ENCODE data around the gene TNC.
A peak's percentile ranks its signal among the peaks of the same experiment; 100 is the strongest.
"Not testable (repeated sequence)": the region's sequence is repeated elsewhere in the genome, so short reads cannot be mapped to it uniquely, and the experiment has no call there.

Gene TNC

DNA sequence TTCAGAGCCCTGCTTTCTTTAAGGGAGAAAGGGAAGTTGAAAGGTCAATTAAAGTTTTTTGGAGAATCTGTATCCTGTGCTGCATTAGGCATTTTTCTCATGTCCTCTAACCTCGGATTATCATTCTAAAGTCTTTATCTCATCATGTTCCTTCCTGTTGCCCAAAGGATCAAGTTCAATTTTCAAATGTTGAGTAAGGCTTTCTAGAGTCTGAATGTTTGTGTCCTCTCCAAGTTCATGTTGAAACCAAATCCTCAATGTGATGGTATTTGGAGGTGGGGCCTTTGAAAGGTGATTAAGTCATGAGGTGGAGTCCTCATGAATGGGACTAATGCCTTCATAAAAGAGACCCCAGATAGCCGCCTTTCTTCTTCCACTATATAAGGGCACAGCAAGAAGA, 20.2 kb upstream of the TNC start:
- DNase-seq (ENCODE audit: insufficient read length, low spot score) (no peak), FAIRE-seq (no peak)
- TF ChIP-seq POLR2AphosphoS5 (IDR thresholded peaks at IDR 0.05; ENCODE audit: low read depth, low read length) (no peak), POLR2A (IDR thresholded peaks at IDR 0.05; ENCODE audit: low read depth, low read length) (no peak), PAX5 (IDR thresholded peaks at IDR 0.05; ENCODE audit: insufficient read depth, low read length, severe bottlenecking) (no peak)

DNA sequence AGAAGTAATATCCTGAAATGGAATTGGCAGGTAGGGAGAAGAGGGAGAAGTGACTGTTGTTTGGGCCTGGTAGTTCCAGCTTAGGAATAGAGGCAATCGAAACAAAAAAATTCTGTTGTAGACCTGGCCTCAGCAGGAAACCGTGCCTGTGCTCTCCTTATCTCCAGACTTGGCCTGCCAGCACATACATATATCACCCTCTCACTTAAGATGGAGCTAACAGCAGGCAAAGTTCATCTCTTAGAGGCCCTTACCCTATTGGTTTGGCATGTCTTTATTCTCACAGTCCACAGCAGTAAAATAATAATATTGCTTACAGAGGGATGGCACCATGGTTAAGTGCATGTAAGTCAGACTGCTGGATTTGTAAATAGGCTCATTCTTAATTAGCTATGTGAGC, 19.6 kb upstream of the TNC start:
- no peak for DNase-seq (ENCODE audit: insufficient read length, low spot score)
- no peak for FAIRE-seq
- TF ChIP-seq POU2F2 (IDR thresholded peaks at IDR 0.05; ENCODE audit: low read depth, low read length): no peak
- TF ChIP-seq SPI1 (IDR thresholded peaks at IDR 0.05; ENCODE audit: low read depth, low read length): no peak

DNA sequence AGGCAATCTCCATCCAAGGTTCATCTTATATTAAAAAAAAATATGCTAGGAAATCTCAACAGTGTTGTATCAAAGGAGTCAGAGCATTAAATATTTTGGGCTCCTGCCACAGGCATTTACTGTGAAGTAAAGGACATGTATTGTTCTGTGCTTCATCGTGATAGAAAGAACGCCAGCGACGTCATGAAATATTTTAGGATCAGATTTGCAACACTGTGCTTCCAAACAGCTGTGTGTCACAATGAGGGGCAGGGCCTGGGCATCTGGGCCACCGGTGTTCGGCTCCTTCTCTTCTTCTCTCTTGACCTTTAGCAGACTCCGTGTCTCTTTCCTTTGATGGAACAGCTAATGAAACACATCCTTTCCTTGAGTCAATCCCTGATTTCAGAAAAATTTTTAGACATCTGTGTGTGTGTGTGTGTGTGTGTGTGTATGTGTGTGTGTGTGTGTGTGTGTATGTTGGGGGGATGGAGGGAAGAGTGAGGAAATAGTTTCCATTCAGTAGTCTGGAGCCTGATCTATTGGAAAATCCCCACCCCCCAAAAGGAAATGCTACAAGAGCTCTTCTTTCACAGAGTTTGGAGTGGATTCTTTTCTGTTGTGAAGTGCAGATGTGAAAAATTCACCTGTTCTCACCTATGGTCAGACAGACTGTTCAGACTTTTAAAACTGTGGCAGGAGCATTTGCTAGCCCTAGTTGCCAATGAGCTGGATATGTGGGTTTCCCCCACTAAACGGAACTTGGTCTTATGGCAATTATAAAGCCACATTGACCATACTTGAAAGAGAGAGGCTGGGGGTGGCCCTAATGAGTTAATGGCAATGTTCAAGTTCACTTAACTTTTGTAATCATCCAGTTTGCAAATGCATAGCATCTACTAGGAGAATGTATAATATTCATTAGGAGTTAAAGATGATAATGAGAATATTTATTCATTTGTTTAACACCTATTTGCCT, 18.1 kb upstream of the TNC start:
- FAIRE-seq (no peak), DNase-seq (ENCODE audit: insufficient read length, low spot score) (no peak)
- TF ChIP-seq PAX5 (IDR thresholded peaks at IDR 0.05; ENCODE audit: insufficient read depth, low read length, severe bottlenecking): no peak

DNA sequence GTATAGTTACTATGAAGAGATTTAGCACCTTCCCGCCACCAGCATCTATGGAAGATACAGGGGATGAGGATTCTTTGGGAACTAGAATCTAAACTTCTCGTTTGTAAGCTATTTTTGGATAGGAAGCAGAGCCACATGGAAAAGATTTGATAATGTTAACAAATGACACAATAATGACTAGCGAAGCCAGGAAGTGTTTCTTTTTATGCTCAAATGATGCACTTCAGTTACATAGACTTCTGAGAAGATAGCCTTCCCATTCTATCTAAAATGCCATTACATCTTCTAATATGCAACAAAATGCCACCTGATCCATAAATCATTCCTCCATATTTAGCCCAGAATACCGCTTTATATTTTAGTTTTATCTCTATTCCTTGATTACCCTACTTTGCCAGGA, 17.0 kb upstream of the TNC start:
- DNase-seq (ENCODE audit: insufficient read length, low spot score) (no peak), FAIRE-seq (no peak)
- TF ChIP-seq TAF1 (IDR thresholded peaks at IDR 0.05; ENCODE audit: low read depth, low read length): no peak
- no peak for TF ChIP-seq POLR2A (IDR thresholded peaks at IDR 0.05; ENCODE audit: low read depth, low read length)
- no peak for TF ChIP-seq POLR2AphosphoS5 (IDR thresholded peaks at IDR 0.05; ENCODE audit: low read depth, low read length)
- no peak for TF ChIP-seq PAX5 (IDR thresholded peaks at IDR 0.05; ENCODE audit: insufficient read depth, low read length, severe bottlenecking)
- TF ChIP-seq POU2F2 (IDR thresholded peaks at IDR 0.05; ENCODE audit: low read depth, low read length): no peak
- TF ChIP-seq SPI1 (IDR thresholded peaks at IDR 0.05; ENCODE audit: low read depth, low read length): no peak

DNA sequence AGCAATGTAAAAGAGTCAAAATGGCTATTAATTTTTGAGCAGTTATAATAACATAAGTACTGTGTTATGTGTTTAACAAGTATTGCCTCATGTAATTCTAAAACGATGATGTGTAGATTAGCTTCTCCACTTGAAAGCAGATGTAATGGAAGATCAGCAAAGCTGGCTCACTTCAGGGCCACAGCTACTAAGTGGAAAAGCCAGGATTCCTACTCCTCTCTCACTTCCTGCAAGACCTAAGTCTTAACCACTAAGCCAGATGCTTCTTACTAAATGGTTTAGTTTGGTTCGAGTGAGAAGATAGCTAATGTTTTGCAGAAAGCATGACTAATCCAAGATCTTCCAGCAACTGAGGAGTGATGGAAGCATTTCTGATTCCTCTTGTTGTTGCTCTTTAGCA, 15.7 kb upstream of the TNC start:
- FAIRE-seq: no peak
- TF ChIP-seq TAF1 (IDR thresholded peaks at IDR 0.05; ENCODE audit: low read depth, low read length) (no peak), PAX5 (IDR thresholded peaks at IDR 0.05; ENCODE audit: insufficient read depth, low read length, severe bottlenecking) (no peak), POLR2A (IDR thresholded peaks at IDR 0.05; ENCODE audit: low read depth, low read length) (no peak), POLR2AphosphoS5 (IDR thresholded peaks at IDR 0.05; ENCODE audit: low read depth, low read length) (no peak), SPI1 (IDR thresholded peaks at IDR 0.05; ENCODE audit: low read depth, low read length) (no peak), POU2F2 (IDR thresholded peaks at IDR 0.05; ENCODE audit: low read depth, low read length) (no peak)
- no peak for DNase-seq (ENCODE audit: insufficient read length, low spot score)

DNA sequence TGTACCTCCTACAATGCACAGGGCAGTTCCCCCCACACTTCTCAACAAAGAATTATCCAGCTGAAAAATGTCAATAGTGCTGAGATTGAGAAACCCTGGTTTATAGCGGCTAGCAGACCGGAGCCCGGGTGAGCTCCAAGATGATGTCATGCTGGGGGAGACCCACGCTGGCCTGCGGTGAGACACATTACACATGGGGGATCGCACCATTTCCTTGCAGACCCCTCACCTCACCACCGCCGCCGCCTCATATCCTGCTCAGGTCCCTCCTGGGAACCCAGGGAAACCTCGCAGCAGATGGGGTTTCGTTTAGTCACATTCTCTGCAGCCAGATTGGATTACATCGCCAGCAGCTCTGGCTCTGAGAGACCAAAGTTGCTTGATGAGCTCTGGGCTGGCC, 14.7 kb upstream of the TNC start:
- TF ChIP-seq TAF1 (IDR thresholded peaks at IDR 0.05; ENCODE audit: low read depth, low read length): no peak
- TF ChIP-seq SPI1 (IDR thresholded peaks at IDR 0.05; ENCODE audit: low read depth, low read length): no peak
- no peak for TF ChIP-seq POU2F2 (IDR thresholded peaks at IDR 0.05; ENCODE audit: low read depth, low read length)
- TF ChIP-seq POLR2A (IDR thresholded peaks at IDR 0.05; ENCODE audit: low read depth, low read length): no peak
- TF ChIP-seq PAX5 (IDR thresholded peaks at IDR 0.05; ENCODE audit: insufficient read depth, low read length, severe bottlenecking): no peak
- TF ChIP-seq POLR2AphosphoS5 (IDR thresholded peaks at IDR 0.05; ENCODE audit: low read depth, low read length): no peak
- no peak for DNase-seq (ENCODE audit: insufficient read length, low spot score)
- no peak for FAIRE-seq

DNA sequence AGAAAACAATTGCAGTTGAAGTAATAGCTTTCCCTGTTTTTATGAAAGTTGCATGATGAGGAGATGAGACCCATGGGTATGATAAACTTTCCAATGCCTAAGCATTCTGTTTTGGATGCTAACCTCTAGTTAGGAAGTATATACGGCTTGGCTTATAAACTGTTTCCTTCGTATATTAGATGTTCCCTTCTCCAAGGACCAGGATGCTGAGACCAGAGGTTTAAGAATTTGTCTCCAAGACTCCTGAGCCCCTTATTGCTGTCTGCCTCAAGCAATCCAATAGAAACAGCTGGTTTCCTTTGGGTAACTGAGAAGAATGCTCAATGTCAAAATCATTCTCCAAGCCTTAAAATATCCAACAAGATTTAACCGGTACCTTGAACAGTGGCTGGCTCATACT, 12.2 kb upstream of the TNC start:
- TF ChIP-seq POLR2A (IDR thresholded peaks at IDR 0.05; ENCODE audit: low read depth, low read length) (no peak), SPI1 (IDR thresholded peaks at IDR 0.05; ENCODE audit: low read depth, low read length) (no peak), POU2F2 (IDR thresholded peaks at IDR 0.05; ENCODE audit: low read depth, low read length) (no peak), TAF1 (IDR thresholded peaks at IDR 0.05; ENCODE audit: low read depth, low read length) (no peak), POLR2AphosphoS5 (IDR thresholded peaks at IDR 0.05; ENCODE audit: low read depth, low read length) (no peak), PAX5 (IDR thresholded peaks at IDR 0.05; ENCODE audit: insufficient read depth, low read length, severe bottlenecking) (no peak)
- no peak for FAIRE-seq
- DNase-seq (ENCODE audit: insufficient read length, low spot score): no peak

DNA sequence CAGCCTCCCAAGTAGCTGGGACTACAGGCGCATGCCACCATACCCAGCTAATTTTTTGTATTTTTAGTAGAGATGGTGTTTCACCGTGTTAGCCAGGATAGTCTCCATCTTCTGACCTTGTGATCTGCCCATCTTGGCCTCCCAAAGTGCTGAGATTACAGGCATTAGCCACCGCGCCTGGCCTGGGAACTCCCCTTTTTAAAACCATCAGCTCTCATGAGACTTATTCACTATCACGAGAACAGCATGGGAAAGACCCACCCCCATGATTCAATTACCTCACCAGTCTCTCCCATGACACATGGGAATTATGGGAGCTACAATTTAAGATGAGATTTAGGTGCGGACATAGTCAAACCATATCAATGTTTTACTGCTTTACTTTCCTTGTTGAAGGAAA, 10.8 kb upstream of the TNC start:
- not testable (repeated sequence) for FAIRE-seq; DNase-seq (ENCODE audit: insufficient read length, low spot score)

DNA sequence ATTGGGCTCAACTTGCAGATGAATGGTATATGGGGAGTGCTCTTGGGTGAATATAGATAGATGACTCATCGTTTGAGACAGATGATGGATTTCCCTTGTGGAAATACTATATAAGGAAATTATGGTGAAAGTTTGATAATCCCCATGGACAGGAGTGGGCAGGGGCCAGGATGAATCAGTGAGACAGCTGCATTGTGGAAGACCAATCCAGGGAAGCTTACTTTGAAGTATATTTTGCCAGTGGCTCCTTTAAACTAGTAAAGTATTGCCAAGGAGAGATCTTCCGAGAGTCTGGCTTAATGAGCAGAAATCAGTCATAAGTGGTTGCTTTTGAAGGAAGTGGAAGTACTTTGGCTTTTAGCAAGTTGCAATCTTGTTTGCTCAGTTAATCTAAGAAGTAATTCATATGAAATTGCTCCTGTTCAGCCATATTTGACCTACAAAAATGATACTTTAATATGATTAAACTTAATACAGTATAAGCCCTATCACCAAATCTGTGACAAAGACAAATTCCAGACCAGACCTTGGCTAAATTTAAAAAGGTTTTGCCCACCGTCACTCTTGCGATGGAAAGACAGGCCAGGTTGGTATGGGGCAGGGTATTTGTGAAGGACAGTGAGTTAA, 9.3 kb upstream of the TNC start:
- FAIRE-seq (no peak), DNase-seq (ENCODE audit: insufficient read length, low spot score) (no peak)
- TF ChIP-seq TAF1 (IDR thresholded peaks at IDR 0.05; ENCODE audit: low read depth, low read length) (no peak), SPI1 (IDR thresholded peaks at IDR 0.05; ENCODE audit: low read depth, low read length) (peak; percentile 28; the same call in 1 of the 2 replicates), POU2F2 (IDR thresholded peaks at IDR 0.05; ENCODE audit: low read depth, low read length) (no peak), POLR2A (IDR thresholded peaks at IDR 0.05; ENCODE audit: low read depth, low read length) (no peak)

DNA sequence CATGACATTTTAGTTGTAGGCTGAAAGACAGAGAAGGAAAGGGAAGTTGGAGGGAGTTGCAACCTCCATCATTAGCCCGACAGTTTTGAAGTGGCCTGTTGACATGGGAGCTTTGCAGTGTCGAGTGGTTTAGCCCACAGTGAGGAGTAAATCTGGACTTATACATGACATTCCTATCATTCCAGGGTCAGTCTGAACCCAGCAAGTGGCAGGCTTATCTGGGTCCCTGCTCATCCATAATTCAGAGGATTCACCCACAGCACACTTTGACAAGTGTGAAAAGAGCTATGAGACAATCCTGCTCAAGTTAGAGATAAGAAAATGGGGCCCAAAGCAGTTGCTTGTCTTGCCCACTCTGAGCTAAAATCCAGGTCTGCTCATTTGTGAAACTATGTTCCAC, 8.4 kb upstream of the TNC start:
- TF ChIP-seq POU2F2 (IDR thresholded peaks at IDR 0.05; ENCODE audit: low read depth, low read length) (no peak), PAX5 (IDR thresholded peaks at IDR 0.05; ENCODE audit: insufficient read depth, low read length, severe bottlenecking) (no peak), POLR2AphosphoS5 (IDR thresholded peaks at IDR 0.05; ENCODE audit: low read depth, low read length) (no peak), TAF1 (IDR thresholded peaks at IDR 0.05; ENCODE audit: low read depth, low read length) (no peak), SPI1 (IDR thresholded peaks at IDR 0.05; ENCODE audit: low read depth, low read length) (no peak), POLR2A (IDR thresholded peaks at IDR 0.05; ENCODE audit: low read depth, low read length) (no peak)
- no peak for FAIRE-seq
- DNase-seq (ENCODE audit: insufficient read length, low spot score): no peak
